Kidney (tissue), 14 donors: ENCODE data around the gene LMNA. TPM values are rescaled to one million over a fixed set of nuclear protein-coding genes. Genes with fewer than 3 reads are reported as not detected.

ENCODE experiments used
- DNase-seq, 5 donors: peaks; one replicate each; pipeline ENCODE4 v3.0.0-alpha.2; 2013 to 2020
- FAIRE-seq: peaks from 2 replicates; lab custom pipeline; 2012; peaks lifted over from hg19 to GRCh38; lab: Jason Lieb, UNC
- H3K27ac ChIP-seq, 2 donors: one replicate each; pipeline ENCODE4 v1.7.0; 2013; ENCODE audit warnings: low read depth in 2 of 2, low read length in 2 of 2, inconsistent platforms in 1 of 2
- H3K27me3 ChIP-seq: one replicate; pipeline ENCODE4 v1.7.1; 2013; ENCODE audit warnings: low read length, inconsistent platforms; ENCODE audit not compliant: control insufficient read depth, insufficient read depth
- H3K36me3 ChIP-seq, 3 donors: one replicate each; pipeline versions ENCODE4 v1.7.0 to v1.7.1; 2013; ENCODE audit warnings: low read length in 3 of 3, control low read depth in 1 of 3, inconsistent platforms in 1 of 3; ENCODE audit not compliant: insufficient read depth in 3 of 3, control insufficient read depth in 2 of 3
- H3K4me1 ChIP-seq, 3 donors: one replicate each; pipeline versions ENCODE4 v1.7.0 to v1.7.1; 2013; ENCODE audit warnings: low read length in 3 of 3, inconsistent platforms in 1 of 3, low read depth in 1 of 3; ENCODE audit not compliant: control insufficient read depth in 2 of 3, insufficient read depth in 2 of 3
- H3K4me3 ChIP-seq, 3 donors: one replicate each; pipeline versions ENCODE4 v1.7.0 to v1.8.1; 2013; ENCODE audit warnings: low read length in 3 of 3, control low read depth in 1 of 3, inconsistent platforms in 1 of 3
- H3K9ac ChIP-seq, 3 donors: one replicate each; pipeline versions ENCODE4 v1.7.0 to v1.7.1; 2013; ENCODE audit warnings: low read length in 3 of 3, control low read depth in 1 of 3, inconsistent platforms in 1 of 3
- H3K9me3 ChIP-seq, 3 donors: one replicate each; pipeline versions ENCODE4 v1.7.0 to v1.7.1; 2013; ENCODE audit warnings: low read length in 3 of 3, control low read depth in 1 of 3, inconsistent platforms in 1 of 3; ENCODE audit not compliant: control insufficient read depth in 2 of 3, insufficient read depth in 1 of 3
- intact Hi-C: fragments of 100-400 bp; cut with DNase I; formaldehyde crosslinking; loops from one replicate; pipeline ENCODE4 v1.11.1; 2022
- polyA plus RNA-seq: library from polyadenylated mRNA; stranded (reverse); fragments of 350-450 nt; fragmentation: Illumina TruSeq; extraction: RNeasy Lipid Tissue Mini Kit (QIAGEN cat#74804); gene quantifications from one replicate; pipeline ENCODE4 v1.2.3, GENCODE V29; 2014; ENCODE audit warnings: low read depth, low replicate concordance; ENCODE audit not compliant: insufficient read depth
- total RNA-seq: library from RNA; stranded (reverse); fragmentation: NEBNext Ultra II Directional; extraction: Animal tissue kit (Norgen Biotek cat#: 25700); gene quantifications from one replicate; pipeline ENCODE4 v1.2.1, GENCODE V29; 2021
- TF ChIP-seq, protein P1 (sequence below): IDR thresholded peaks from 3 replicates; pipeline ENCODE4 v1.5.1; 2012; ENCODE audit warnings: mild to moderate bottlenecking, moderate library complexity, borderline replicate concordance; ENCODE audit not compliant: insufficient read depth; ENCODE audit errors: extremely low read depth
- donor health status: control.
- donor health status: control.
- donor health status: control.
- donor health status: control.
- donor health status: control.
- donor health status: DM: yes; HTN: yes; CAD: no.
- donor health status: Normal renal cell carcinoma (clear cell type).

The LMNA gene
- total and polyA plus RNA-seq, 2 donors from 2014 or later: 145 to 384 TPM

DNA sequence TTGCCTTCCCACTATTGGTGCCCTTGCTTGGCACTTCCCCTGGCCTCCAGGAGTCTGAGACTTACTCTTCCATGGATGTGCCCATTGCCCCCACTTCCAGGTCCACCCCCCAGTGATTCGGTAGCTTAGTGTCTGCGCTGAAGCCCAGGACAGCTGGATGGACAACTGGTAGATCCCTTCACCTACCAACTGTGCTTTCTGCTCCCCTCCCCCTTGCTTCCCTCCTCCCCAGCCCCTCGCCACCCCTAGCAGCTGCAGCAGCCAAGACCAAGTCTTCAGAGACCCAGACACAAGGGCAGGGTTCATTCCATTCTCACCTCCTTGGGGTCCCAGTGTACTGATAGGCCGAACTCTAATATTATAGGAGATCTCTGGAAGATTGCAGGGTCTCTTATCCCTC is 6.9 kb downstream of the LMNA start:
- TF ChIP-seq, protein P1, sequence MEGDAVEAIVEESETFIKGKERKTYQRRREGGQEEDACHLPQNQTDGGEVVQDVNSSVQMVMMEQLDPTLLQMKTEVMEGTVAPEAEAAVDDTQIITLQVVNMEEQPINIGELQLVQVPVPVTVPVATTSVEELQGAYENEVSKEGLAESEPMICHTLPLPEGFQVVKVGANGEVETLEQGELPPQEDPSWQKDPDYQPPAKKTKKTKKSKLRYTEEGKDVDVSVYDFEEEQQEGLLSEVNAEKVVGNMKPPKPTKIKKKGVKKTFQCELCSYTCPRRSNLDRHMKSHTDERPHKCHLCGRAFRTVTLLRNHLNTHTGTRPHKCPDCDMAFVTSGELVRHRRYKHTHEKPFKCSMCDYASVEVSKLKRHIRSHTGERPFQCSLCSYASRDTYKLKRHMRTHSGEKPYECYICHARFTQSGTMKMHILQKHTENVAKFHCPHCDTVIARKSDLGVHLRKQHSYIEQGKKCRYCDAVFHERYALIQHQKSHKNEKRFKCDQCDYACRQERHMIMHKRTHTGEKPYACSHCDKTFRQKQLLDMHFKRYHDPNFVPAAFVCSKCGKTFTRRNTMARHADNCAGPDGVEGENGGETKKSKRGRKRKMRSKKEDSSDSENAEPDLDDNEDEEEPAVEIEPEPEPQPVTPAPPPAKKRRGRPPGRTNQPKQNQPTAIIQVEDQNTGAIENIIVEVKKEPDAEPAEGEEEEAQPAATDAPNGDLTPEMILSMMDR: no peak
- intact Hi-C loops: no loop called here
- no peaks in the 10 kb centered on the region for H3K27me3 ChIP-seq
- no peak for DNase-seq
- peaks cover 12 to 67% (median 52%) of the 10 kb centered on the region in 3 donors for H3K4me1 ChIP-seq
- H3K4me3 ChIP-seq: peak overlapping the region in 1 of 3 donors; percentile 22
- H3K27ac ChIP-seq: peak overlapping the region; percentile 51 to 59
- no peak for FAIRE-seq
- no peaks in the 10 kb centered on the region for H3K9me3 ChIP-seq
- peak overlapping the region in 1 of 3 donors; percentile 59 for H3K9ac ChIP-seq
- H3K36me3 ChIP-seq: no peaks in the 10 kb centered on the region

DNA sequence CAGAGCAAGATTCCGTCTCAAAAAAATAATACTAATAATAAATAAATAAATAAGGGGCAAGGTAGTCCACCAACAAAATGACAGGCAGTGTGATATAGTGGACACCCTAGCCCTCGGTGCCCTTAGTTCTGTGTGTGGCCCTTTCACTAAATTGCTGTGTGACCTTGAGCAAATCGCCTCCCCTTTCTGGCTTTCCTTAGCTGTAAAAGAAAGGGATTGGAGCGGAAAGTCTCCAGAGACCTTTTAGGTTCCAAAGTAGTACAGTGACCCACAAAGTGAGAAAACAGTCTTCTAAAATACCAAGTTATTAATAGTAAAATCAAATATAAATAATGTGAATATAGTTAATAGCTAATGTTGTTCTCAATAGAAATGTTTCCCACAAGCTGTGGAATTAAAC is 7.6 kb downstream of the LMNA start:
- Histone ChIP-seq H3K4me1 (peaks cover 12 to 71% (median 59%) of the 10 kb centered on the region in 3 donors), H3K9ac (peak overlapping the region in 1 of 3 donors; percentile 77), H3K9me3 (no peaks in the 10 kb centered on the region), H3K27ac (peak overlapping the region; percentile 95 to 97), H3K4me3 (peak overlapping the region in 2 of 3 donors; percentile 37 to 45), H3K36me3 (no peaks in the 10 kb centered on the region), H3K27me3 (no peaks in the 10 kb centered on the region)
- DNase-seq (no peak), FAIRE-seq (no peak)
- TF ChIP-seq, protein P1: no peak
- intact Hi-C loops: no loop called here

DNA sequence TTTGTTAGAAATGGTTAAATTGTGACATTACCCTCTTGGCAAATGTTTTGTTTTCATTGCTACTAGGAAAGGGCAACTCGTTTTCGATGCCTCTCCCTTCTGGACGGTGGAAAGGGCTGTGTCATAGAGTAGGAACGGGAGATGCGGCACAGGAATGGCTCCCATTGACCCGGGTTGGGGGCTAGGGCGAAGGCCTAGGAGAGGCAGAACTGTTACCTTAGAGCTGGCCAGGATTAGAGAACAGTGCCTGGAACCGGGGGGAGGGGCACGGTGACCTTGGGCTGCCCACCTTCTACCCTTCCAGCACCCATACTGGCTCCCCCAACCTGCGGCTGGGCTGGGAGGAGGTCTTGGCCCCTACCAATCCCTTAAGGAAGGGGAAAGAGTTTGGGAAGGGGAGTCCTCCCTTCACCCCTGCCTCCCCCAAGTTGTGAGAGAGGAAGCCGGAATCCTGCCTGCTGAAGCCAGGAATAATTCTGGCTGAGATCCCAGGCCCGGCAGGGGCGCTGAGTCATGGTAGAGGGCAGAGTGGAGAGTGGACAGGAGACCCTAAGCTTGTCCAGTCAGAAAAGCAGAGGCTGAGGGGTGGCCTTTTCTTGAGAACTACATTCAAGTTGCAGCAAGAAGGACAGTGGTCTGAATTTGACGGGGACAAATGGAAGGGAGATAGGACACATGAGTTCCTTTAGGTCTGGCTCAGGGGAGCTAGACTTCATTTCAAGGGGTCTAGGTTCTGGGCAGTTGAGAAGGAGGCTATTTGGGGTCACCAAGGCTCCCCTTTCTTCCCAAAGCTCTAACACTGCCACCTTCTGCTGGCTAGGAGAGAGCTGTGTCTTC is 8.2 kb downstream of the LMNA start:
- FAIRE-seq (no peak), DNase-seq (peak in 4 of 5 donors; percentile 31 to 93 (median 66))
- TF ChIP-seq, protein P1: no peak
- Histone ChIP-seq H3K27ac (peak overlapping the region; percentile 95 to 97), H3K9me3 (no peaks in the 10 kb centered on the region), H3K36me3 (no peaks in the 10 kb centered on the region), H3K9ac (peak overlapping the region in 2 of 3 donors; percentile 30 to 77), H3K4me3 (peak overlapping the region in 2 of 3 donors; percentile 41 to 45), H3K4me1 (peaks cover 12 to 72% (median 61%) of the 10 kb centered on the region in 3 donors), H3K27me3 (no peaks in the 10 kb centered on the region)
- intact Hi-C loops: no loop called here
